Right atrium auricular region (tissue), 2 donors: Measurements from ENCODE around the gene PLGRKT. TPM values are rescaled to one million over a fixed set of nuclear protein-coding genes. Genes with fewer than 3 reads are reported as not detected.

ENCODE experiments used
- DNase-seq: peaks from one replicate; pipeline ENCODE4 v3.0.0-alpha.2; 2019; ENCODE audit warnings: low spot score
- H3K27ac ChIP-seq, 2 donors: fragments of 200-600 bp; sonication (generic); 1 replicate in 1 of 2; 2 replicates in 1 of 2; pipeline ENCODE4 v1.5.1; 2016 to 2019
- H3K27me3 ChIP-seq, 2 donors: fragments of 200-600 bp; sonication (generic); one replicate each; pipeline versions ENCODE4 v1.5.1 to v1.6.0; 2017 to 2019
- H3K36me3 ChIP-seq: fragments of 200-600 bp; sonication (generic); one replicate; pipeline ENCODE4 v1.5.1; 2016
- H3K4me1 ChIP-seq, 2 donors: fragments of 200-600 bp; sonication (generic); one replicate each; pipeline versions ENCODE4 v1.5.1 to v1.6.0; 2017 to 2019
- H3K4me3 ChIP-seq, 2 donors: fragments of 200-600 bp; sonication (generic); 1 replicate in 1 of 2; 2 replicates in 1 of 2; pipeline ENCODE4 v1.5.1; 2017 to 2019; ENCODE audit warnings: mild to moderate bottlenecking in 1 of 2, moderate library complexity in 1 of 2
- H3K9me3 ChIP-seq, 2 donors: fragments of 200-600 bp; sonication (generic); one replicate each; pipeline ENCODE4 v1.5.1; 2019
- total RNA-seq, 2 donors: library from RNA; depleted of rRNA; stranded (reverse); fragments of >200 nt; gene quantifications; one replicate each; pipeline ENCODE4 v1.1.0, GENCODE V29; 2016
- TF ChIP-seq, protein P1 (sequence below), 2 donors: fragments of 200-600 bp; sonication (generic); IDR thresholded peaks; one replicate each; pipeline ENCODE4 v1.5.1; 2019; ENCODE audit warnings: antibody characterized with exemption in 2 of 2

PLGRKT gene
- total RNA-seq, 2 donors from 2014 or later, result 17.6 to 30.4 TPM

DNA sequence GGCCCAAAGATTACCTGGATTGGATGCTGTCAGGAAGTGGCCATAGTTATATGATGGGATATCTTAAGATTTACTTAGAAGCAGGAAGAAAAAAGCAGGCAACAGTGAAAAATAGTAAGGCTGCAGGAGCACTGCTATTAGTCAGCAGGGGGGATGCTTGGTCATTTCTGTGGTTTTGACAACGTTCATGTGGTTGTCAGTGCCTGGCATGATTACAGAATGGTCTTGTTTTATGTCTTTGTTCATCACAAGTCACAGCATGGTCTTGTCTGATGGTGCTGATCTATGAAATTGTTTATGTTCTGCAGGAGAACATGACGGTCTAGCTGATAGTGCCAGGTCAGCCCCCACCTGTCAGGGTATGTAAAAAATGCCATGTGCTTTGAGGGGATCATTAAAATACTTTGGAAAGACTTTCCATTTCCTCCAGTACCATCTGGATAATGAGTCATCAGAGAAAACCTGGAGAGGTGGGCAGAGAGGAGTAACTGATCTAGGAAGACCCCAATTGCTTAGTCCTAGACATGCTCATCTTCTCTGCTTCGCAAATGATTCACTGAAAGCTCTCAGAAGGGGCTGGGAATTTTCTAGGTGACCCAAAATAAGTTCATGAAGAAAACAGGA, 48.5 kb downstream of the PLGRKT start:
- Histone ChIP-seq H3K4me3 (no peak overlapping the region), H3K27me3 (no peaks in the 10 kb centered on the region), H3K9me3 (no peaks in the 10 kb centered on the region), H3K4me1 (no peaks in the 10 kb centered on the region), H3K27ac (no peak overlapping the region), H3K36me3 (no peaks in the 10 kb centered on the region)
- no peak for DNase-seq
- TF ChIP-seq, protein P1, sequence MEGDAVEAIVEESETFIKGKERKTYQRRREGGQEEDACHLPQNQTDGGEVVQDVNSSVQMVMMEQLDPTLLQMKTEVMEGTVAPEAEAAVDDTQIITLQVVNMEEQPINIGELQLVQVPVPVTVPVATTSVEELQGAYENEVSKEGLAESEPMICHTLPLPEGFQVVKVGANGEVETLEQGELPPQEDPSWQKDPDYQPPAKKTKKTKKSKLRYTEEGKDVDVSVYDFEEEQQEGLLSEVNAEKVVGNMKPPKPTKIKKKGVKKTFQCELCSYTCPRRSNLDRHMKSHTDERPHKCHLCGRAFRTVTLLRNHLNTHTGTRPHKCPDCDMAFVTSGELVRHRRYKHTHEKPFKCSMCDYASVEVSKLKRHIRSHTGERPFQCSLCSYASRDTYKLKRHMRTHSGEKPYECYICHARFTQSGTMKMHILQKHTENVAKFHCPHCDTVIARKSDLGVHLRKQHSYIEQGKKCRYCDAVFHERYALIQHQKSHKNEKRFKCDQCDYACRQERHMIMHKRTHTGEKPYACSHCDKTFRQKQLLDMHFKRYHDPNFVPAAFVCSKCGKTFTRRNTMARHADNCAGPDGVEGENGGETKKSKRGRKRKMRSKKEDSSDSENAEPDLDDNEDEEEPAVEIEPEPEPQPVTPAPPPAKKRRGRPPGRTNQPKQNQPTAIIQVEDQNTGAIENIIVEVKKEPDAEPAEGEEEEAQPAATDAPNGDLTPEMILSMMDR (IDR thresholded peaks at IDR 0.05), result no peak

DNA sequence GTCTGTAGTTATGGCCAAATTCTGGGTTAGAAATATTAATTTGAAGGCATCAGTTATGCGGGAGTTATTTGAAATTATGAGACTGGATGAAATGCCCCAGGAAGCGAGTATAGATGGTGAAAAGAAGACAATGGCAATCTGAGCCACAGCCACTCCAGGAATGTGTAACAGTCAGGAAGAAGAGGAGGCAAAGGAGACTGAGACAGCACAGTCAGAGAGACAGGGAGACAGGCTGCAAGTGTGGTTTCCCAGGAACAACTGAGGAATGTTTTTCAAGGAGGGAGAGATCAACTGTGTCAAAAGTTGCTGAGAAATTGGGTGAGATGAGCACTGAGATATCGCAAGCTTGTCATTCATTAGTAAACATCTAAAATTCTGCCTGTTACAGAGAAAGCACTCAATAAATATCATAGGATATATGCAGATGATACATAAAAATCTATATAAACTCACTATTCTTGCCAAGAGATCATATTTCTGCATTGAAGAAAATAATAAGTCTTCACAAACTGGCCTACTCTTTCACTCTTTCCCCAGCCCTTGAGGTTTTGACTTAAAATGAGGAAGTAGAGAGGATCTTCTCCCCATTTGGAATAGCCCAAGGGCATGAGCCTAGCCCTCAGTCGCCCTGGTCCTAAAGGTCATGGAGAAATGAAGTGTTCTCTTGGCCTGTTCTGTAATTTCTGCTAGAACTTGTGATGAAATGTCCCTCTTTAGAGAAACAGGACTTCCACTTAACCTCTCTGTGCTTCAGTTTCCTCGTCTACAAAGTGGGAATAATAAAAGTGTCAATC, 49.5 kb downstream of the PLGRKT start:
- Histone ChIP-seq H3K4me1 (no peaks in the 10 kb centered on the region), H3K36me3 (no peaks in the 10 kb centered on the region), H3K4me3 (no peak overlapping the region), H3K9me3 (no peaks in the 10 kb centered on the region), H3K27ac (no peak overlapping the region), H3K27me3 (no peaks in the 10 kb centered on the region)
- no peak for DNase-seq
- TF ChIP-seq, protein P1 (IDR thresholded peaks at IDR 0.05), result no peak

DNA sequence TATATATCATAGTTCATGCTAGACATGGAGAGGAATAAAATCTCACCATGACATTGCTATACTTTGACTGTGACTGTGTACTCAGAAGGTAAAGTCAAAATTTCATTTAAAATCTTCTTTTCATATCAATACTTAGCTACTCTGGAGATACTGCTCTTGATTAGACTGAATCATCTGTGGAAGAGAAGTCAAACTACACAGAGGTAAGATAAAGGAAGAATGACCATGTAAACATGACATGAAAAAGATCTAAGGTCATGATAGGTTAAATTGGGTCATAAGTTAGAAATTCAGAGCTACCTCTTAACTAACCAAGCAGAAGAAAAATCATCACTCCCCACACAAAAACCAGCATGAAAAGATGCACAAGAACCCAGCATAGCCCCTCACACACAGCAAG, 53.3 kb downstream of the PLGRKT start:
- Histone ChIP-seq H3K9me3 (no peaks in the 10 kb centered on the region), H3K4me1 (no peaks in the 10 kb centered on the region), H3K27me3 (no peaks in the 10 kb centered on the region), H3K4me3 (no peak overlapping the region), H3K36me3 (no peaks in the 10 kb centered on the region), H3K27ac (no peak overlapping the region)
- TF ChIP-seq, protein P1 (IDR thresholded peaks at IDR 0.05), result no peak
- DNase-seq, result no peak

DNA sequence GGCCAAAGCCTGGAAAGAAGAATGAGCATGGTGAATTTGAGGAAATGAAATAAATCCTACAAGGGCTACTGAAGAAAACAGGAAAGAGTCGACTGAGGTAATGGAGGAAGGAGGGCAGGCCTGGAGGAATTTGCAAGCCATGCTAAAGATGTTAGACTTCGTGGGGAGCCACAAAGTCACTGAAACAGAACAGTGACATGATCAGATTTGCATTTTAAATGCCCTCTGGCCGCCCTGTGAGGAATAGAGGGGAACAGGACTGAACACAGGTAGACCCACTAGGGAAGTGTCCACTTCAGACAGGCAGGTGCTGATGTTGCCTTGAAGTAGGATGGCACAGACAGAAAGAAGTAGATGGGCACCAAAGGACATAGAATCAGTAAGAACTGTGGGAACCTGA, 55.2 kb downstream of the PLGRKT start:
- H3K9me3 ChIP-seq, result no peaks in the 10 kb centered on the region
- no peak for DNase-seq
- TF ChIP-seq, protein P1 (IDR thresholded peaks at IDR 0.05), result no peak
- H3K36me3 ChIP-seq, result no peaks in the 10 kb centered on the region
- no peak overlapping the region for H3K4me3 ChIP-seq
- no peaks in the 10 kb centered on the region for H3K27me3 ChIP-seq
- H3K4me1 ChIP-seq, result no peaks in the 10 kb centered on the region
- no peak overlapping the region for H3K27ac ChIP-seq

DNA sequence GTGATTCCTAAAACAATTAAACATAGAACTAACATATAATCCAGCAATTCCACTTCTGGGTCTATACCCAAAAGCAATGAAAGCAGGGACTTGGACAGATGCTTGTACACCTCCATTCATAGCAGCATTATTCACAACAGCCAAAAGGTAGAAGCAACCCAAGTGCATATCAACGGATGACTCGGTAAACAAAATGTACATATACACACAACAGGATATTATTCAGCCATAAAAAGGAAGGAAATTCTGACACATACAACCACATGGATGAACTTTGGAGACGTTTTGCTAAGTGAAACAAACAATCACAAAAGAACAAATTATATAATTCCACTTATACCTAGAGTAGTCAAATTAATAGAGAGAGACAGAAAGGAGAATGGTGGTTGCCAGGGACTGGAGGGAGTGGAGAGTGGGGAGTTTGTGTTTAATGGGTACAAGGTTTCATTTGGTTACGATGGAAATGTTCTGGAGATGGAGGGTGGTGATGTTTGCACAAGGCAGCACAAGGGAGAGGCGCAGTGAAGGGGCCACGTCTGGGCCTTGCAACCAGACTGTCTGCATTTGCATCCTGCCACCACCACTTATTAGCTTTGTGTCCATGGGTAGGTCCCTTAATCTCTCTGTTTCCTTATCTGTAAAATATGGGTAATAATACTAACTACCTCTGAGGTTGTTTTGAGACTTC, 61.8 kb downstream of the PLGRKT start:
- Histone ChIP-seq H3K27me3 (no peaks in the 10 kb centered on the region), H3K9me3 (no peaks in the 10 kb centered on the region), H3K36me3 (no peaks in the 10 kb centered on the region), H3K4me3 (no peak overlapping the region), H3K4me1 (no peaks in the 10 kb centered on the region), H3K27ac (no peak overlapping the region)
- no peak for DNase-seq
- TF ChIP-seq, protein P1 (IDR thresholded peaks at IDR 0.05), result no peak
